Endodermal cell (in vitro differentiated cells): ENCODE measurements around the gene PKLR. TPM values are rescaled to one million over a fixed set of nuclear protein-coding genes. Genes with fewer than 3 reads are reported as not detected.

ENCODE experiments used
- DNase-seq: peaks from one replicate; pipeline ENCODE4 v3.0.0-alpha.2; 2017
- H3K27ac ChIP-seq: 2 replicates; pipeline ENCODE4 v1.5.1; 2013; ENCODE audit warnings: mild to moderate bottlenecking, low read depth, low read length, moderate library complexity
- H3K27me3 ChIP-seq: 2 replicates; pipeline ENCODE4 v1.6.1; 2013; ENCODE audit warnings: mild to moderate bottlenecking, low read length, moderate library complexity; ENCODE audit not compliant: insufficient read depth, control insufficient read depth, poor library complexity, severe bottlenecking
- H3K36me3 ChIP-seq: 2 replicates; pipeline ENCODE4 v1.7.0; 2013; ENCODE audit warnings: mild to moderate bottlenecking, low read length, moderate library complexity; ENCODE audit not compliant: control insufficient read depth, insufficient read depth
- H3K4me1 ChIP-seq: one replicate; pipeline ENCODE4 v1.7.0; 2013; ENCODE audit warnings: low read length; ENCODE audit not compliant: control insufficient read depth, insufficient read depth
- H3K4me3 ChIP-seq: 2 replicates; pipeline ENCODE4 v1.5.1; 2013; ENCODE audit warnings: mild to moderate bottlenecking, low read length, moderate library complexity
- H3K9ac ChIP-seq: 2 replicates; pipeline ENCODE4 v1.6.1; 2013; ENCODE audit warnings: mild to moderate bottlenecking, low read length, moderate library complexity; ENCODE audit not compliant: poor library complexity, severe bottlenecking; ENCODE audit errors: extremely low read depth
- H3K9me3 ChIP-seq: 2 replicates; pipeline ENCODE4 v1.6.1; 2013; ENCODE audit warnings: mild to moderate bottlenecking, low read length, moderate library complexity; ENCODE audit not compliant: control insufficient read depth
- H3K27ac Mint-ChIP-seq: 2 replicates; pipeline ENCODE4 v1.8.0; 2020; ENCODE audit warnings: mixed read lengths
- H3K27me3 Mint-ChIP-seq: 2 replicates; pipeline ENCODE4 v1.8.0; 2021; ENCODE audit warnings: mild to moderate bottlenecking, mixed read lengths; ENCODE audit not compliant: insufficient read depth
- H3K36me3 Mint-ChIP-seq: 2 replicates; pipeline ENCODE4 v1.8.0; 2020; ENCODE audit warnings: low read depth, mixed read lengths
- H3K4me1 Mint-ChIP-seq: 2 replicates; pipeline ENCODE4 v1.8.0; 2020; ENCODE audit warnings: mixed read lengths
- H3K4me3 Mint-ChIP-seq: 2 replicates; pipeline ENCODE4 v1.8.0; 2020; ENCODE audit warnings: mild to moderate bottlenecking, moderate library complexity, mixed read lengths
- H3K9me3 Mint-ChIP-seq: 2 replicates; pipeline ENCODE4 v1.8.0; 2020; ENCODE audit warnings: mild to moderate bottlenecking, mixed read lengths
- CTCF ChIP-seq: fragments of 200-600 bp; sonication (generic); conservative IDR thresholded peaks from 2 replicates; pipeline ENCODE4 v1.5.0; 2021; ENCODE audit warnings: antibody characterized with exemption, mild to moderate bottlenecking
- WGBS, 2 experiments: methylation state at CpG; one replicate each; pipeline versions ENCODE4 v1.1.5 to v1.1.7; 2013; ENCODE audit warnings: missing lambda C conversion rate in 2 of 2, mixed read lengths in 1 of 2; ENCODE audit not compliant: insufficient coverage in 1 of 2, insufficient read length in 1 of 2; 5-methylcytosine and 5-hydroxymethylcytosine counted together
- total RNA-seq, 2 donors: library from RNA; stranded (reverse); fragmentation: NEBNext Ultra II Directional in 1 of 2; extraction: Animal tissue kit (Norgen Biotek cat#: 25700) in 1 of 2; gene quantifications; 2 replicates in 1 of 2; 3 replicates in 1 of 2; pipeline ENCODE4 v1.2.1, GENCODE V29; 2021

PKLR gene
- total RNA-seq, 2 donors from 2014 or later = 0.40 TPM; not detected in 1

DNA sequence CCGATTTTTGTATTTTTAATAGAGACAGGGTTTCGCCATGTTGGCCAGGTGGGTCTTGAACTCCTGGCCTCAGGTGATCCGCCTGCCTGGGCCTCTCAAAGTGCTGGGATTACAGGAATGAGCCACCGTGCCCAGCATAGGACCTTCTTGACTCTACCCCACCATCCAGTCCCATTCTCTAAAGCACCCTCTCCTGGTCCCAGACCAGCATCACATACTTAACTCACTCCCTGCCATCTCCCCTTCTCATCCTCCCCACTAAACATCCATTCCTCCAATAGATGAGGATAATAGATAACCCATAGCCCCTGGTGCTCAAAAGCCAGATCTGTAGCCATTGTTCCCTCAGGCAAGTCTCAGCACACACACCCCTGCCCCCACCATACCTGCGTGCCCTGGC, 48.0 kb downstream of the PKLR start:
- 88 to 90% methylated on average over 3 to 5 of the region's 5 CpGs for WGBS, 2 experiments
- Histone ChIP-seq H3K9me3 (no peaks in the 10 kb centered on the region), H3K4me3 (peak overlapping the region; percentile 76), H3K27ac (no peak overlapping the region), H3K4me1 (peaks cover 7% of the 10 kb centered on the region), H3K36me3 (peaks cover 5% of the 10 kb centered on the region), H3K9ac (no peak overlapping the region), H3K27me3 (no peaks in the 10 kb centered on the region)
- H3K27me3 Mint-ChIP-seq = no peaks in the 10 kb centered on the region
- DNase-seq = no peak
- peaks cover 13% of the 10 kb centered on the region for H3K36me3 Mint-ChIP-seq
- TF ChIP-seq CTCF = peak; percentile 52
- H3K27ac Mint-ChIP-seq = peak overlapping the region; percentile 59
- H3K9me3 Mint-ChIP-seq = no peaks in the 10 kb centered on the region
- peaks cover 22% of the 10 kb centered on the region for H3K4me1 Mint-ChIP-seq
- peak overlapping the region; percentile 69 for H3K4me3 Mint-ChIP-seq

DNA sequence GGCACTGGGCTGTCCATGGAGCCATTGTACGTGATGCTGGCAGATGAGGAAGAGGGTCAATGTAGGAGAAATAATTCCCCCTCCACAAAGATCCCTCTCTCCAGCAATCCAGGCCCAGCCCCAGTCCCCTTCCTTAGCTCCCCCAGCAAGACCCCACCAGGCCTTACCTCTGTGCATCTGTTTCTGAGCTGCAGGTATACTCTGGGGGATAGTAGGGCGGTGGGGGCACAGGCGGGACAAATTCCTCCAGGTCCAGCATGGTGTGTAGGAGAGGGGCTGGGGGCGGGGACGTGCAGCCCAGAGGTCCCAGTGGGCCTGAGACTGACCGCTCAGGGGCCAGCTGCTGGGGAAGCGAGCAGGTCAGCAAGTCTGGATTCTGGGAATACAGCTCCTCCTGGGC, 49.7 kb downstream of the PKLR start:
- Histone ChIP-seq H3K4me3 (no peak overlapping the region), H3K9ac (no peak overlapping the region), H3K4me1 (peaks cover 7% of the 10 kb centered on the region), H3K27me3 (no peaks in the 10 kb centered on the region), H3K36me3 (peaks cover 5% of the 10 kb centered on the region), H3K27ac (no peak overlapping the region), H3K9me3 (no peaks in the 10 kb centered on the region)
- Mint-ChIP-seq H3K4me1 (peaks cover 27% of the 10 kb centered on the region), H3K9me3 (no peaks in the 10 kb centered on the region), H3K27ac (no peak overlapping the region), H3K27me3 (peaks cover 3% of the 10 kb centered on the region), H3K36me3 (peaks cover 16% of the 10 kb centered on the region), H3K4me3 (no peak overlapping the region)
- no peak for TF ChIP-seq CTCF
- no peak for DNase-seq
- 89 to 93% methylated on average over 2 to 7 of the region's 7 CpGs for WGBS, 2 experiments

- Histone ChIP-seq H3K27me3 (no peaks in the 10 kb centered on the region), H3K4me1 (peaks cover 7% of the 10 kb centered on the region), H3K36me3 (peaks cover 5% of the 10 kb centered on the region), H3K9me3 (no peaks in the 10 kb centered on the region), H3K27ac (no peak overlapping the region), H3K4me3 (no peak overlapping the region), H3K9ac (no peak overlapping the region)
- Mint-ChIP-seq H3K27me3 (peaks cover 9% of the 10 kb centered on the region), H3K36me3 (peaks cover 24% of the 10 kb centered on the region), H3K4me1 (peaks cover 26% of the 10 kb centered on the region), H3K9me3 (no peaks in the 10 kb centered on the region), H3K4me3 (peak overlapping the region; percentile 42), H3K27ac (peak overlapping the region; percentile 41)
- WGBS, 2 experiments = 24 to 28% methylated on average over 15 to 23 of the region's 23 CpGs
- peak; percentile 99 for DNase-seq
- TF ChIP-seq CTCF = peak; percentile 100
These were observed 50.4 kb downstream of the PKLR start for GRCh38 chr1:155250633-155251449.
